ENCODE measurements around the gene CBS.
"Not testable (repeated sequence)": the region's sequence is repeated elsewhere in the genome, so short reads cannot be mapped to it uniquely, and the experiment has no call there.

GRCh38 chr21:43053112-43053511 is 22.5 kb downstream of the CBS start:
- TF ChIP-seq EP300, CTCF (IDR thresholded peaks at IDR 0.05): not testable (repeated sequence)

Measured in gastroesophageal sphincter (tissue), 3 donors.